DOHH2 (cell line): ENCODE measurements around the gene MYORG.

Experiments
- H3F3A ChIP-seq: fragments of 200-600 bp; sonication (generic), shearing (Covaris generic); 2 replicates; pipeline ENCODE4 v1.6.0; 2016; ENCODE audit warnings: antibody characterized with exemption, mild to moderate bottlenecking; ENCODE audit not compliant: control insufficient read depth, insufficient read depth
- H3K27ac ChIP-seq: fragments of 200-600 bp; sonication (generic); 2 replicates; pipeline ENCODE4 v1.5.1; 2014; ENCODE audit warnings: low read depth, mild to moderate bottlenecking, low read length, moderate library complexity
- H3K27me3 ChIP-seq: fragments of 200-600 bp; sonication (generic); 2 replicates; pipeline ENCODE4 v1.6.1; 2014; ENCODE audit warnings: mild to moderate bottlenecking, low read length, mixed read lengths; ENCODE audit not compliant: control insufficient read depth
- H3K36me3 ChIP-seq: fragments of 200-600 bp; sonication (generic); 2 replicates; pipeline ENCODE4 v1.6.1; 2014; ENCODE audit warnings: mild to moderate bottlenecking, low read length, moderate library complexity, mixed read lengths; ENCODE audit not compliant: control insufficient read depth
- H3K4me1 ChIP-seq: fragments of 200-600 bp; sonication (generic); 2 replicates; pipeline ENCODE4 v1.6.1; 2014; ENCODE audit warnings: mild to moderate bottlenecking, low read length, mixed read lengths; ENCODE audit not compliant: control insufficient read depth
- H3K4me2 ChIP-seq: fragments of 200-600 bp; sonication (generic); 2 replicates; pipeline ENCODE4 v1.6.0; 2014; ENCODE audit warnings: mild to moderate bottlenecking, low read length, moderate library complexity
- H3K4me3 ChIP-seq: fragments of 200-600 bp; sonication (generic); 2 replicates; pipeline ENCODE4 v1.5.1; 2014; ENCODE audit warnings: mild to moderate bottlenecking, low read length, mixed read lengths
- H3K79me2 ChIP-seq: fragments of 200-600 bp; sonication (generic); 2 replicates; pipeline ENCODE4 v1.6.1; 2014; ENCODE audit warnings: mild to moderate bottlenecking, low read length, mixed read lengths; ENCODE audit not compliant: control insufficient read depth
- H3K9me2 ChIP-seq: fragments of 200-600 bp; sonication (generic); replicated peaks from 2 replicates; pipeline ENCODE4 v1.6.1; 2014; ENCODE audit warnings: mild to moderate bottlenecking, low read length, mixed read lengths; ENCODE audit not compliant: control insufficient read depth
- H3K9me3 ChIP-seq: fragments of 200-600 bp; sonication (generic); 2 replicates; pipeline ENCODE4 v1.6.1; 2014; ENCODE audit warnings: antibody characterized with exemption, low read length, mixed read lengths; ENCODE audit not compliant: control insufficient read depth, insufficient read depth
- H4K20me1 ChIP-seq: fragments of 200-600 bp; sonication (generic); 2 replicates; pipeline ENCODE4 v1.6.0; 2014; ENCODE audit warnings: low read depth, mild to moderate bottlenecking, antibody characterized with exemption, low read length, moderate library complexity; ENCODE audit not compliant: control insufficient read depth, insufficient read depth
- CTCF ChIP-seq: fragments of 200-600 bp; sonication (generic); IDR thresholded peaks from one replicate; pipeline ENCODE4 v1.5.1; 2014; ENCODE audit warnings: antibody characterized with exemption, mild to moderate bottlenecking, low read depth, low read length; ENCODE audit not compliant: poor library complexity, severe bottlenecking
- EZH2phosphoT487 ChIP-seq: fragments of 200-600 bp; sonication (generic); IDR thresholded peaks from 2 replicates; pipeline ENCODE4 v1.6.1; 2017; ENCODE audit warnings: borderline replicate concordance, mild to moderate bottlenecking, antibody characterized with exemption, low read length, moderate library complexity, mixed read lengths

The MYORG gene

GRCh38 chr9:34384368-34385165 lies 7.9 kb upstream of the MYORG start:
- Histone ChIP-seq H3K4me3 (no peak overlapping the region), H3F3A (no peaks in the 10 kb centered on the region), H3K27ac (no peak overlapping the region), H3K9me3 (no peaks in the 10 kb centered on the region), H3K36me3 (no peaks in the 10 kb centered on the region), H3K4me1 (peaks cover 18% of the 10 kb centered on the region), H3K79me2 (no peaks in the 10 kb centered on the region), H3K27me3 (peaks cover 29% of the 10 kb centered on the region), H3K9me2 (no peaks in the 10 kb centered on the region), H3K4me2 (no peak overlapping the region), H4K20me1 (no peaks in the 10 kb centered on the region)
- no peak for TF ChIP-seq CTCF
- no peak for TF ChIP-seq EZH2phosphoT487

- Histone ChIP-seq H3K9me3 (no peaks in the 10 kb centered on the region), H3K4me1 (peaks cover 25% of the 10 kb centered on the region), H3K36me3 (no peaks in the 10 kb centered on the region), H3K4me2 (no peak overlapping the region), H3K79me2 (no peaks in the 10 kb centered on the region), H3F3A (no peaks in the 10 kb centered on the region), H3K27ac (no peak overlapping the region), H3K9me2 (no peaks in the 10 kb centered on the region), H3K27me3 (peaks cover 24% of the 10 kb centered on the region), H3K4me3 (no peak overlapping the region), H4K20me1 (no peaks in the 10 kb centered on the region)
- TF ChIP-seq EZH2phosphoT487 = no peak
- TF ChIP-seq CTCF = no peak
Measured at GRCh38 chr9:34383904-34384303, 7.2 kb upstream of the MYORG start.

- H3K9me3 ChIP-seq = no peaks in the 10 kb centered on the region
- peaks cover 21% of the 10 kb centered on the region for H3K27me3 ChIP-seq
- no peaks in the 10 kb centered on the region for H4K20me1 ChIP-seq
- no peaks in the 10 kb centered on the region for H3K79me2 ChIP-seq
- H3K27ac ChIP-seq = no peak overlapping the region
- no peak for TF ChIP-seq EZH2phosphoT487
- no peak for TF ChIP-seq CTCF
- H3F3A ChIP-seq = no peaks in the 10 kb centered on the region
- H3K36me3 ChIP-seq = no peaks in the 10 kb centered on the region
- H3K4me3 ChIP-seq = no peak overlapping the region
- no peaks in the 10 kb centered on the region for H3K9me2 ChIP-seq
- peaks cover 25% of the 10 kb centered on the region for H3K4me1 ChIP-seq
- no peak overlapping the region for H3K4me2 ChIP-seq
Measured at GRCh38 chr9:34382879-34383278, 6.2 kb upstream of the MYORG start.
